A673 (cell line): Measurements from ENCODE around the gene NFXL1.

ENCODE experiments used
- CTCF ChIP-seq: fragments of 300-800, 200-600 bp; sonication (generic); conservative IDR thresholded peaks from 2 replicates; pipeline ENCODE4 v1.5.1; 2017; ENCODE audit warnings: low read depth, mild to moderate bottlenecking, antibody characterized with exemption, low read length, moderate library complexity, mixed read lengths
- EZH2 ChIP-seq: fragments of 200-600 bp; sonication (generic); IDR thresholded peaks from 2 replicates; pipeline ENCODE4 v1.6.1; 2017; ENCODE audit warnings: borderline replicate concordance, low read depth, mild to moderate bottlenecking, mixed read lengths, antibody characterized with exemption, low read length; ENCODE audit not compliant: poor library complexity, severe bottlenecking

- TF ChIP-seq CTCF (no peak), EZH2 (no peak)
Observed at GRCh38 chr4:47804598-47804997, 109.8 kb downstream of the NFXL1 start.
